ENCODE data around the gene SNRPA. TPM values are rescaled to one million over a fixed set of nuclear protein-coding genes. Genes with fewer than 3 reads are reported as not detected.

The SNRPA gene
- total RNA-seq, 1 donor from 2014 or later: 130 TPM

DNA sequence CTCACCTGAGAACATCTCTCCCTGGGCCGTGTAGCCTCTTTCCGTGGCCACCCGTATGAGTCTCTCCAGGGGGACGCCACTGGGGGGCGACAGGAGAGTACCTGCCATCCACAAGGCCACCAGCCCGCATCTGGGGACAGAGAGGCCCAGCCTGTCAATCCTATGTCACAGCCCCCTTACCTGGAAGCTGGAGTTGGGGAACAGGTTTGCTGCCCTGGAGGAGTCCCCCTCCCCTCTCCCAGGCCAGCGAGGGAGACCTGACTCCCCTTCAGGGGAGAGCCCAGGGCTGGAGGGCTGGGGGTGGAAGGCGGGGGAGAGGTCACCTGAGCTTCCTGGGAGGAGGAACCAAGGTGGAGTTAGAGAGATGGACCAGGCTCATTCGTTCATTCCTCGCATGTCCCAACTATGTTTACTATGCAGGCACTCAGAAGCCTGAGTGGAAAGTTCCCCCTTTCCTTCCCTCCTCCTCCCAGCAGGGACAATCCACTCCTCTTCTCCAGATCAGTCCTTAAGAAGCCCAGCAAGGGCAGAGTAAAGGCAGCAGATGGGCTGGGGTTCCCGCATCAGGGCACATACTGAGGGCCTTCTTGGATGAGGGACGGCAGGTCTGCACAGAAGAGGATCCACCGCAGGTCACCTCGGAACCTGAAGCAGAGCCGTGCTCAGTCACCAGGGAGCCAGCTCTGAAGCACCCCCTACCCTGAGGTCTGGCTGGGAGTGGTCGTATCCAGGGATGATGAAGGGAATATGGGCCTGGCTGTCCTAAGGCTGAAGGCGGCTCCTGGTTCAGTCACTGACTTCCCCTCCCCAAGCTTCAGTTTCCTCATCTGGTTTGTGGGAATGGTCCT lies 6.2 kb upstream of the SNRPA start:
- H3K9me3 Mint-ChIP-seq: no peaks in the 10 kb centered on the region
- no peaks in the 10 kb centered on the region for H3K36me3 Mint-ChIP-seq
- TF ChIP-seq CTCF (conservative IDR thresholded peaks at IDR 0.05): peak; percentile 30
- H3K4me3 Mint-ChIP-seq: no peak overlapping the region
- no peaks in the 10 kb centered on the region for H3K27me3 Mint-ChIP-seq
- no peak for DNase-seq (ENCODE audit: extremely low spot score, unreplicated experiment)
- H3K4me1 Mint-ChIP-seq (ENCODE audit: unreplicated experiment): peaks cover 15% of the 10 kb centered on the region
- H3K27ac Mint-ChIP-seq: peak overlapping the region; percentile 53

GRCh38 chr19:40745402-40745780 lies 5.6 kb upstream of the SNRPA start:
- peak overlapping the region; percentile 53 for H3K27ac Mint-ChIP-seq
- H3K27me3 Mint-ChIP-seq: no peaks in the 10 kb centered on the region
- H3K4me3 Mint-ChIP-seq: no peak overlapping the region
- TF ChIP-seq CTCF (conservative IDR thresholded peaks at IDR 0.05): no peak
- no peak for DNase-seq (ENCODE audit: extremely low spot score, unreplicated experiment)
- no peaks in the 10 kb centered on the region for H3K36me3 Mint-ChIP-seq
- H3K4me1 Mint-ChIP-seq (ENCODE audit: unreplicated experiment): peaks cover 21% of the 10 kb centered on the region
- no peaks in the 10 kb centered on the region for H3K9me3 Mint-ChIP-seq

DNA sequence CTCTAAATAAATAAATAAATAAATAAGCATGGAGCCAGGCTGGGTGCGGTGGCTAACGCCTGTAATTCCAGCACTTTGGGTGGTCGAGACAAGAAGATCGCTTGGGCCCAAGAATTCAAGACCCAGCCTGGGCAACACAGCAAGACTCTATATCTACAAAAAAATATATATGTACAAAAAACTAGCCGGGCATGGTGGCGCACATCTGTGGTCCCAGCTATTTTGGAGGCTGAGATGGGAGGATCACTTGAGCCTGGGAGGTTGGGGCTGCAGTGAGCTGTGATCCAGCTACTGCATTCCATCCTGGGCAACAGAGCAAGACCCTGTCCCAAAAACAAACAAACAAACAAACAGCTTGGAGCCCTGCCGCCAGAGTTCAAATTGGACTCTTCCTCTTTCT lies 3.5 kb upstream of the SNRPA start:
- no peak for TF ChIP-seq CTCF (conservative IDR thresholded peaks at IDR 0.05)
- no peak for DNase-seq (ENCODE audit: extremely low spot score, unreplicated experiment)
- Mint-ChIP-seq H3K27me3 (no peaks in the 10 kb centered on the region), H3K4me3 (no peak overlapping the region), H3K36me3 (peaks cover 1% of the 10 kb centered on the region), H3K4me1 (ENCODE audit: unreplicated experiment) (peaks cover 22% of the 10 kb centered on the region), H3K9me3 (no peaks in the 10 kb centered on the region), H3K27ac (peak overlapping the region; percentile 55)

GRCh38 chr19:40750058-40750873 lies 737 bp upstream of the SNRPA start, which contains the start of gene ACTMAP:
TSS of gene ACTMAP (minus strand) at chr19:40750477. CDS start at chr19:40749803, 674 bp downstream.
- Mint-ChIP-seq H3K4me1 (ENCODE audit: unreplicated experiment) (peaks cover 31% of the 10 kb centered on the region), H3K4me3 (peak within 1 kb of the TSS; percentile 97), H3K36me3 (peaks cover 13% of the 10 kb centered on the region), H3K27ac (peak within 1 kb of the TSS; percentile 98), H3K9me3 (no peaks in the 10 kb centered on the region), H3K27me3 (no peaks in the 10 kb centered on the region)
- DNase-seq (ENCODE audit: extremely low spot score, unreplicated experiment): peak; percentile 99
- TF ChIP-seq CTCF (conservative IDR thresholded peaks at IDR 0.05): no peak

DNA sequence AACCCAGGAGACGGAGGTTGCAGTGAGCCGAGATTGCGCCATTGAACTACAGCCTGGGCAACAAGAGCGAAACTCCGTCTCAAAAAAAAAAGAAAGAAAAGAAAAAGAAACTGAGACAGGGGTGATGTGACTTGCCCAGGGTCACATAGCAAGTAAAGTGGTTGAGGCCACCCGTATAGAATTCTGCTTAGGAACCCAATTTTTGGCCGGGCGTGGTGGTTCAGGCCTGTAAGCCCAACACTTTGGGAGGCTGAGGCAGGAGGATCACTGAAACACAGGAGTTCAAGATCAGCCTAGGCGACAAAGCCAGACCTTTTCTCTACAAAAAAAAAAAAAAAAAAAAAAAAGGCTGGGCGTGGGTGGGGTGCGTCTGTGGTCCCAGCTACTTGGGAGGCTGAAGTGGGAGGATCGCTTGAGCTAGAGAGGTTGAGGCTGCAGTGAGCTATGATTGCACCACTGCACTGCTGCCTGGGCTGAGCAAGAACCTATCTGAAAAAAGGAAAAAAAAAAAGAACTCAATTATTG lies 1.3 kb downstream of the SNRPA start:
- TF ChIP-seq CTCF (conservative IDR thresholded peaks at IDR 0.05): no peak
- Mint-ChIP-seq H3K36me3 (peaks cover 20% of the 10 kb centered on the region), H3K4me1 (ENCODE audit: unreplicated experiment) (peaks cover 34% of the 10 kb centered on the region), H3K27me3 (no peaks in the 10 kb centered on the region), H3K9me3 (no peaks in the 10 kb centered on the region), H3K4me3 (peak overlapping the region; percentile 97), H3K27ac (peak overlapping the region; percentile 98)
- DNase-seq (ENCODE audit: extremely low spot score, unreplicated experiment): no peak
